HEK293T (cell line): ENCODE results near the gene HDAC9.

Source experiments
- ARNT ChIP-seq: fragments of 450-650 bp; IDR thresholded peaks from 2 replicates; pipeline ENCODE4 v1.6.1; 2017; ENCODE audit warnings: mild to moderate bottlenecking
- CTBP1 ChIP-seq: fragments of 450-650 bp; IDR thresholded peaks from 2 replicates; pipeline ENCODE4 v1.6.1; 2016; ENCODE audit warnings: borderline replicate concordance
- ELF4 ChIP-seq: fragments of 450-650 bp; IDR thresholded peaks from 2 replicates; pipeline ENCODE4 v1.6.1; 2017; ENCODE audit warnings: antibody characterized with exemption
- FOXK2 ChIP-seq: fragments of 450-650 bp; IDR thresholded peaks from 2 replicates; pipeline ENCODE4 v1.6.1; 2016; ENCODE audit warnings: mild to moderate bottlenecking
- FOXM1 ChIP-seq: fragments of 450-650 bp; IDR thresholded peaks from 2 replicates; pipeline ENCODE4 v1.6.1; 2017; ENCODE audit warnings: mild to moderate bottlenecking, borderline replicate concordance
- HDGF ChIP-seq: fragments of 450-650 bp; IDR thresholded peaks from 2 replicates; pipeline ENCODE4 v1.6.1; 2017; ENCODE audit warnings: antibody characterized with exemption, borderline replicate concordance
- L3MBTL2 ChIP-seq: fragments of 450-650 bp; conservative IDR thresholded peaks from 2 replicates; pipeline ENCODE4 v1.6.1; 2016; ENCODE audit warnings: mild to moderate bottlenecking
- NFRKB ChIP-seq: fragments of 450-650 bp; IDR thresholded peaks from 2 replicates; pipeline ENCODE4 v1.6.1; 2016; ENCODE audit warnings: mild to moderate bottlenecking, moderate library complexity
- PKNOX1 ChIP-seq: fragments of 450-650 bp; IDR thresholded peaks from 2 replicates; pipeline ENCODE4 v1.6.1; 2016
- SP1 ChIP-seq: fragments of 450-650 bp; IDR thresholded peaks from 2 replicates; pipeline ENCODE4 v1.6.1; 2017
- SUZ12 ChIP-seq: fragments of 450-650 bp; IDR thresholded peaks from 2 replicates; pipeline ENCODE4 v1.6.1; 2016; ENCODE audit warnings: mild to moderate bottlenecking
- ZNF384 ChIP-seq: fragments of 450-650 bp; IDR thresholded peaks from 2 replicates; pipeline ENCODE4 v1.6.1; 2016

DNA sequence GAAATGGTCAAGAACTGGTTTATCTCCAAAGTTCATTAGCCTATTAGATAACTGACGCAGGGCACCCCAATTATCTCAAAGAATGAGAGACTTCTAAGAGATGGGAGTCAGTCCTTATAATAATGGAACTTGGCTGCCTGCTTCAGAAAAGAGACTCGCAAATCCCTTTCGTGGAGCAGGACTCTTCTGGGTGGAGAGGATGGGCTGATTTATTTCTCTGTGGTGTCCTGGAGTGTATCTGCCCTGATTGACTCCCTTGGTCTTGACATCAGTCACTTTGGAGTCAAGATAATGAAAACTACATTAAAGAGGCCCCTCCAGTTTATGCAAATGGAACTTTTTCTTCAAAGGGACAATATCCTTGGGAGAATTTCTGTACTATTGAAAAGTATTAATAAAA lies 198.9 kb downstream of the HDAC9 start:
- TF ChIP-seq FOXK2 (no peak), HDGF (no peak), ZNF384 (no peak), FOXM1 (no peak), SP1 (no peak), ELF4 (no peak), PKNOX1 (no peak), L3MBTL2 (no peak), ARNT (no peak), SUZ12 (no peak), CTBP1 (no peak), NFRKB (no peak)
